Kidney (tissue), 14 donors: ENCODE measurements around the gene STMP1. TPM values are rescaled to one million over a fixed set of nuclear protein-coding genes. Genes with fewer than 3 reads are reported as not detected.
"Not testable (repeated sequence)": the region's sequence is repeated elsewhere in the genome, so short reads cannot be mapped to it uniquely, and the experiment has no call there.

Experiments used
- DNase-seq, 5 donors: peaks; one replicate each; pipeline ENCODE4 v3.0.0-alpha.2; 2013 to 2020
- FAIRE-seq: peaks from 2 replicates; lab custom pipeline; 2012; peaks lifted over from hg19 to GRCh38; lab: Jason Lieb, UNC
- H3K27ac ChIP-seq, 2 donors: one replicate each; pipeline ENCODE4 v1.7.0; 2013; ENCODE audit warnings: low read depth in 2 of 2, low read length in 2 of 2, inconsistent platforms in 1 of 2
- H3K27me3 ChIP-seq: one replicate; pipeline ENCODE4 v1.7.1; 2013; ENCODE audit warnings: low read length, inconsistent platforms; ENCODE audit not compliant: control insufficient read depth, insufficient read depth
- H3K36me3 ChIP-seq, 3 donors: one replicate each; pipeline versions ENCODE4 v1.7.0 to v1.7.1; 2013; ENCODE audit warnings: low read length in 3 of 3, control low read depth in 1 of 3, inconsistent platforms in 1 of 3; ENCODE audit not compliant: insufficient read depth in 3 of 3, control insufficient read depth in 2 of 3
- H3K4me1 ChIP-seq, 3 donors: one replicate each; pipeline versions ENCODE4 v1.7.0 to v1.7.1; 2013; ENCODE audit warnings: low read length in 3 of 3, inconsistent platforms in 1 of 3, low read depth in 1 of 3; ENCODE audit not compliant: control insufficient read depth in 2 of 3, insufficient read depth in 2 of 3
- H3K4me3 ChIP-seq, 3 donors: one replicate each; pipeline versions ENCODE4 v1.7.0 to v1.8.1; 2013; ENCODE audit warnings: low read length in 3 of 3, control low read depth in 1 of 3, inconsistent platforms in 1 of 3
- H3K9ac ChIP-seq, 3 donors: one replicate each; pipeline versions ENCODE4 v1.7.0 to v1.7.1; 2013; ENCODE audit warnings: low read length in 3 of 3, control low read depth in 1 of 3, inconsistent platforms in 1 of 3
- H3K9me3 ChIP-seq, 3 donors: one replicate each; pipeline versions ENCODE4 v1.7.0 to v1.7.1; 2013; ENCODE audit warnings: low read length in 3 of 3, control low read depth in 1 of 3, inconsistent platforms in 1 of 3; ENCODE audit not compliant: control insufficient read depth in 2 of 3, insufficient read depth in 1 of 3
- intact Hi-C: fragments of 100-400 bp; cut with DNase I; formaldehyde crosslinking; loops from one replicate; pipeline ENCODE4 v1.11.1; 2022
- polyA plus RNA-seq: library from polyadenylated mRNA; stranded (reverse); fragments of 350-450 nt; fragmentation: Illumina TruSeq; extraction: RNeasy Lipid Tissue Mini Kit (QIAGEN cat#74804); gene quantifications from one replicate; pipeline ENCODE4 v1.2.3, GENCODE V29; 2014; ENCODE audit warnings: low read depth, low replicate concordance; ENCODE audit not compliant: insufficient read depth
- total RNA-seq: library from RNA; stranded (reverse); fragmentation: NEBNext Ultra II Directional; extraction: Animal tissue kit (Norgen Biotek cat#: 25700); gene quantifications from one replicate; pipeline ENCODE4 v1.2.1, GENCODE V29; 2021
- TF ChIP-seq, protein P1 (sequence below): IDR thresholded peaks from 3 replicates; pipeline ENCODE4 v1.5.1; 2012; ENCODE audit warnings: mild to moderate bottlenecking, moderate library complexity, borderline replicate concordance; ENCODE audit not compliant: insufficient read depth; ENCODE audit errors: extremely low read depth
- donor health status: control.
- donor health status: control.
- donor health status: control.
- donor health status: control.
- donor health status: control.
- donor health status: DM: yes; HTN: yes; CAD: no.
- donor health status: Normal renal cell carcinoma (clear cell type).

The STMP1 gene
- total and polyA plus RNA-seq, 2 donors from 2014 or later: 35.8 to 40.8 TPM

DNA sequence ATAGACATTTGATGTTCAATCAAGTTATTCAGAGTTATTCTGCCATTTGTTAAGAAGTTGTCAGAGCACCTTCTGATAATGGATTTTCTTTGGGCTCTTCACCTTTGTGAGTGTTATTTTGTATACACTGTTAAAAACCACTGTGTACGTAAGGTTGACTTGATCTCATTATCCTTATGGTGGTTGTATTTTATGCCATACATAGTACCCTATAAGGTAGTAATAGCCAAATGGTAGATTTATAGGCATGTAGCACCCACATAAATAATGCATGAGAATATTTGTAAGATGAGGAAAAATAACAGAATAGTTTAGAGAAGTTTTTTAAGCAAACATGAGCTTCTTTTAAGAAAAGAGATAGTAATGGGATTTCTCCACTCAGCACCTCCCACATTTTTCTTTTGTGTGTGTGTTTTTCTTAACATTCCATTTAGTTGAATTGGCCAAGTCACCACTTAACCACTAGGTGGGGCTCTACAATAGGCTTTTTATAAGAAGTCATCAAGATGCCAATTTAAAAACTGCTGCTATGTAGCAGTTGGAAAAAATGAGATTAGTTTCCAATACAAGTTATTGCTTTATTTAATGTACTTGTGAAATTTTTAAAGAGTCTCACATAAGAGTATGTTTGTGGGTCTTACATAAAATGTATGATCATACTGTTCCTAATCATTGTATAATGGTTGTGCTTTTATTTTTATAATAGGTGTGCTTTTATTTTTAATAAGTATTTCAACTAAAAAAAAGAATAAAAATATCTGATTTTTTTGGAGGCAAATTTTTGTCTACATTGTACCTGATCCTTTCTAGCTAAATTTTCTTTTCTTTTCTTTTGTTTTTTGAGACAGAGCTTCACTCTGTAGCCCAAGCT, 41.1 kb upstream of the STMP1 start:
- H3K27me3 ChIP-seq: no peaks in the 10 kb centered on the region
- TF ChIP-seq, protein P1, sequence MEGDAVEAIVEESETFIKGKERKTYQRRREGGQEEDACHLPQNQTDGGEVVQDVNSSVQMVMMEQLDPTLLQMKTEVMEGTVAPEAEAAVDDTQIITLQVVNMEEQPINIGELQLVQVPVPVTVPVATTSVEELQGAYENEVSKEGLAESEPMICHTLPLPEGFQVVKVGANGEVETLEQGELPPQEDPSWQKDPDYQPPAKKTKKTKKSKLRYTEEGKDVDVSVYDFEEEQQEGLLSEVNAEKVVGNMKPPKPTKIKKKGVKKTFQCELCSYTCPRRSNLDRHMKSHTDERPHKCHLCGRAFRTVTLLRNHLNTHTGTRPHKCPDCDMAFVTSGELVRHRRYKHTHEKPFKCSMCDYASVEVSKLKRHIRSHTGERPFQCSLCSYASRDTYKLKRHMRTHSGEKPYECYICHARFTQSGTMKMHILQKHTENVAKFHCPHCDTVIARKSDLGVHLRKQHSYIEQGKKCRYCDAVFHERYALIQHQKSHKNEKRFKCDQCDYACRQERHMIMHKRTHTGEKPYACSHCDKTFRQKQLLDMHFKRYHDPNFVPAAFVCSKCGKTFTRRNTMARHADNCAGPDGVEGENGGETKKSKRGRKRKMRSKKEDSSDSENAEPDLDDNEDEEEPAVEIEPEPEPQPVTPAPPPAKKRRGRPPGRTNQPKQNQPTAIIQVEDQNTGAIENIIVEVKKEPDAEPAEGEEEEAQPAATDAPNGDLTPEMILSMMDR: peak; percentile 80
- no peak overlapping the region for H3K27ac ChIP-seq
- H3K36me3 ChIP-seq: peaks cover 7 to 34% (median 8%) of the 10 kb centered on the region in 3 donors
- no peaks in the 10 kb centered on the region for H3K4me1 ChIP-seq
- no peak overlapping the region for H3K4me3 ChIP-seq
- no peaks in the 10 kb centered on the region for H3K9me3 ChIP-seq
- intact Hi-C loops: no loop called here
- DNase-seq (peak in 3 of 5 donors; percentile 48 to 88 (median 87)), FAIRE-seq (peak; percentile 96)
- H3K9ac ChIP-seq: no peak overlapping the region

DNA sequence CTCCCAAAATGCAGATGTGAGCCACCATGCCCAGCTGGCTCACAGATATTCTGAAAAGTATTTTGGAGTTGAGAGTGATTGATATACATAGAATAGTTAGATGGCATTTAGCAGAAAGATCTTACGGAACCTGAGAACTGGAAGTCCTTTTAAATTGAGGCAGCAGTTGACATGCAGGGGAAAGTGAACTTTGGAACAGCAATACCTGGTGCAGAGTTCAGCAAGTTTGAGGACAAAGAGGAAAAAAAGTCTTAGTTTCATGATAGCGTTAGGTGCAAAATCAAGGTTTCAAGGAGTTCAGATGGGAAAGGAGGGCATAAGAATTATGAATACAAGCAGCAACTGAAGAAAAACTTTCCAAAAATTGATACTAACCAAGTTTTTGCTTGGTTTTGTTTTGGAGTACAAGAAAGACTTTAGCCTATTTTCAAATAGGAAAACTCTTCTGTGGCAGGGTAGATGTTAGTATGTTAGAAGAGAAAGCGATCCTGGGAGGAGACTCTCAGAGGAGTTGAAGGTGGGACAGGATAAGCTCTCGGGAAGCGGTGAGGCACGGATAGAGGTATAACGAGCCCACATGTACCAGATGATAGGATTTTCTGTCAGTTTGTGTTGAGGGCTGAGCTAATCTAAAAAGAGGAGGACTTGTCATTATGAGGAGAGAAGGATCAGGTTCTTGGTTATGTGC, 28.0 kb upstream of the STMP1 start:
- no peak overlapping the region for H3K27ac ChIP-seq
- H3K4me3 ChIP-seq: no peak overlapping the region
- no peak overlapping the region for H3K9ac ChIP-seq
- TF ChIP-seq, protein P1: no peak
- DNase-seq (no peak), FAIRE-seq (no peak)
- no peaks in the 10 kb centered on the region for H3K27me3 ChIP-seq
- intact Hi-C loops: no loop called here
- no peaks in the 10 kb centered on the region for H3K9me3 ChIP-seq
- peaks cover 0 to 20% (median 2%) of the 10 kb centered on the region in 3 donors for H3K36me3 ChIP-seq
- H3K4me1 ChIP-seq: no peaks in the 10 kb centered on the region

DNA sequence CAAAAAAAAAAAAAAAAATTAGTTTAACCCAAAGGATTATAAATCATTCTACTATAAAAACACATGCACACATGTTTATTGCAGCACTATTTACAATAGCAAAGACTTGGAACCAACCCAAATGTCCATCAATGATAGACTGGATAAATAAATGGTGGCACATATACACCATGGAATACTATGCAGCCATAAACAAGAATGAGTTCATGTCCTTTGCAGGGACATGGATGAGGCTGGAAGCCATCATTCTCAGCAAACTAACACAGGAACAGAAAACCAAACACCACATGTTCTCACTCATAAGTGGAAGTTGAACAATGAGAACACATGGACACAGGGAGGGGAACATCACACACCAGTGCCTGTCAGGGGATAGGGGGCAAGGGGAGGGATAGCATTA, 22.6 kb upstream of the STMP1 start:
- H3K27ac ChIP-seq, H3K4me1 ChIP-seq, H3K27me3 ChIP-seq, H3K4me3 ChIP-seq, FAIRE-seq, intact Hi-C loops, H3K9me3 ChIP-seq, DNase-seq, H3K9ac ChIP-seq: not testable (repeated sequence)
- H3K36me3 ChIP-seq: peaks cover under 1 to 21% (median 8%) of the 10 kb centered on the region in 3 donors

DNA sequence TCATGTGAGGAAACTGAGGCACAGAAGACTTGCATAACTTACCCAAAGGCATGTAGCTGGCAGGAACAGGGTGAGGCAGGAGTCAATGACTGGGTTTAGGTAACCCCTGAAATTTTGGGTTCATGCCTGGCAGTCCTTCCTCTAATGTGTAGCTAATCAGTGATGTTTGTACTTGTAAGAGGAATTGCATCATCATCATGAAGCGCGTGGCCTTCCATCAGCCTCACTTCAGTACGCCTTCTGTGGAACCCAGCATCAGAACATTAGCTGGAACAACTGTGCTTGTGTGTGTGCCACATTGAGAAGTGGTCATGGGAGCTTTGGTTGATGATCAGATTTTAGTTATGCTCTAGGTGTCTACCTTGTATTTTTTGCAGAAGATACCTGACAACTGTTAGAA, 18.2 kb upstream of the STMP1 start:
- TF ChIP-seq, protein P1: no peak
- no peak for FAIRE-seq
- intact Hi-C loops: no loop called here

More for the DNA sequence above, 18.2 kb upstream of the STMP1 start:
- no peaks in the 10 kb centered on the region for H3K9me3 ChIP-seq
- H3K36me3 ChIP-seq: peaks cover 0 to 15% (median 12%) of the 10 kb centered on the region in 3 donors
- no peak overlapping the region for H3K4me3 ChIP-seq
- no peaks in the 10 kb centered on the region for H3K27me3 ChIP-seq
- H3K9ac ChIP-seq: no peak overlapping the region
- no peak overlapping the region for H3K27ac ChIP-seq
- no peaks in the 10 kb centered on the region for H3K4me1 ChIP-seq
- no peak for DNase-seq
